Ishikawa (cell line): ENCODE results near the gene FDX1.

Experiments
- CEBPB ChIP-seq: IDR thresholded peaks from 2 replicates; pipeline ENCODE4 v1.6.1; 2012
- CREB1 ChIP-seq: IDR thresholded peaks from 2 replicates; pipeline ENCODE4 v1.6.1; 2012; ENCODE audit warnings: low read depth
- EGR1 ChIP-seq: IDR thresholded peaks from 2 replicates; pipeline ENCODE4 v1.6.1; 2012
- EP300 ChIP-seq: IDR thresholded peaks from 2 replicates; pipeline ENCODE4 v1.6.1; 2012; ENCODE audit warnings: borderline replicate concordance
- FOXM1 ChIP-seq: IDR thresholded peaks from 2 replicates; pipeline ENCODE4 v1.6.1; 2012; ENCODE audit warnings: low read depth, borderline replicate concordance
- NFIC ChIP-seq: IDR thresholded peaks from 2 replicates; pipeline ENCODE4 v1.6.1; 2012
- RAD21 ChIP-seq: IDR thresholded peaks from 2 replicates; pipeline ENCODE4 v1.6.1; 2012; ENCODE audit warnings: low read depth
- TAF1 ChIP-seq: IDR thresholded peaks from 2 replicates; pipeline ENCODE4 v1.6.1; 2012; ENCODE audit warnings: low read depth, mild to moderate bottlenecking
- TCF12 ChIP-seq: IDR thresholded peaks from 2 replicates; pipeline ENCODE4 v1.6.1; 2012; ENCODE audit warnings: low read depth
- TEAD4 ChIP-seq: IDR thresholded peaks from 2 replicates; pipeline ENCODE4 v1.6.1; 2012
- YY1 ChIP-seq: IDR thresholded peaks from 2 replicates; pipeline ENCODE4 v1.6.1; 2012; ENCODE audit warnings: low read depth
- ZBTB7A ChIP-seq: IDR thresholded peaks from 2 replicates; pipeline ENCODE4 v1.6.1; 2012; ENCODE audit warnings: low read depth
- TF ChIP-seq, protein P1 (sequence below): IDR thresholded peaks from 2 replicates; pipeline ENCODE4 v1.6.1; 2012
- TF ChIP-seq, protein P2 (sequence below): IDR thresholded peaks from 2 replicates; pipeline ENCODE4 v1.6.1; 2012; ENCODE audit warnings: low read depth, mild to moderate bottlenecking
- TF ChIP-seq, protein P3 (sequence below): IDR thresholded peaks from 2 replicates; pipeline ENCODE4 v1.6.1; 2012

The FDX1 gene, protein sequence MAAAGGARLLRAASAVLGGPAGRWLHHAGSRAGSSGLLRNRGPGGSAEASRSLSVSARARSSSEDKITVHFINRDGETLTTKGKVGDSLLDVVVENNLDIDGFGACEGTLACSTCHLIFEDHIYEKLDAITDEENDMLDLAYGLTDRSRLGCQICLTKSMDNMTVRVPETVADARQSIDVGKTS

DNA sequence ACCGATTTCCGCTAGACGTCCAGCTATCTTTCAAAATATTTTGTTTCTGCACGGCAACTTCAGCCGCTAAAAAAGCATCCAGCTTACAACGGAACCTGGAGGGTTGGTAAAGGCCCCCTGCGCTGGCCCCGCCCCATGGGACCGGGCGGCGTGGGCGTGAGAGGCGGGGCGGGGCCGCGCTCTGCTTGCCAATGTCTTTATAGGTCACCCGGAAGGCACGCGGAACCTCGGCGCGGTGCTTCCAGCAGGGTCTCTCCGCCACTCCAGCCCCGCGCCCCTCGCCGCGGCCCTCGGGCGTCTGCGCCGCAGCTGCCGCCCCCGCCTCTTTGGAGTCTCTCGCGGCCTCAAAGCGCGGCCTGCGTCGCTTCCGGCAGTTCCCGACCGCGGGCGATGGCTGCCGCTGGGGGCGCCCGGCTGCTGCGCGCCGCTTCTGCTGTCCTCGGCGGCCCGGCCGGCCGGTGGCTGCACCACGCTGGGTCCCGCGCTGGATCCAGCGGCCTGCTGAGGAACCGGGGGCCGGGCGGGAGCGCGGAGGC, at the start of gene FDX1:
FDX1 (plus strand) TSS at position 218 of the 536 bp plus-strand sequence; CDS start at position 391, 173 bp downstream.
- TF ChIP-seq YY1, result peak; percentile 56; the same call in 1 of the 2 replicates
- TF ChIP-seq CREB1, result no peak; the same call in 1 of the 2 replicates
- TF ChIP-seq TAF1, result peak; percentile 47; the same call in 1 of the 2 replicates
- no peak for TF ChIP-seq FOXM1
- TF ChIP-seq TCF12, result no peak; the same call in 1 of the 2 replicates
- peak; percentile 94; the same call in 1 of the 2 replicates for TF ChIP-seq ZBTB7A
- TF ChIP-seq EP300, result no peak
- peak; percentile 3; the same call in 1 of the 2 replicates for TF ChIP-seq NFIC
- TF ChIP-seq, protein P1, sequence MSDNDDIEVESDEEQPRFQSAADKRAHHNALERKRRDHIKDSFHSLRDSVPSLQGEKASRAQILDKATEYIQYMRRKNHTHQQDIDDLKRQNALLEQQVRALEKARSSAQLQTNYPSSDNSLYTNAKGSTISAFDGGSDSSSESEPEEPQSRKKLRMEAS, result peak; percentile 61
- no peak for TF ChIP-seq CEBPB
- TF ChIP-seq, protein P2, sequence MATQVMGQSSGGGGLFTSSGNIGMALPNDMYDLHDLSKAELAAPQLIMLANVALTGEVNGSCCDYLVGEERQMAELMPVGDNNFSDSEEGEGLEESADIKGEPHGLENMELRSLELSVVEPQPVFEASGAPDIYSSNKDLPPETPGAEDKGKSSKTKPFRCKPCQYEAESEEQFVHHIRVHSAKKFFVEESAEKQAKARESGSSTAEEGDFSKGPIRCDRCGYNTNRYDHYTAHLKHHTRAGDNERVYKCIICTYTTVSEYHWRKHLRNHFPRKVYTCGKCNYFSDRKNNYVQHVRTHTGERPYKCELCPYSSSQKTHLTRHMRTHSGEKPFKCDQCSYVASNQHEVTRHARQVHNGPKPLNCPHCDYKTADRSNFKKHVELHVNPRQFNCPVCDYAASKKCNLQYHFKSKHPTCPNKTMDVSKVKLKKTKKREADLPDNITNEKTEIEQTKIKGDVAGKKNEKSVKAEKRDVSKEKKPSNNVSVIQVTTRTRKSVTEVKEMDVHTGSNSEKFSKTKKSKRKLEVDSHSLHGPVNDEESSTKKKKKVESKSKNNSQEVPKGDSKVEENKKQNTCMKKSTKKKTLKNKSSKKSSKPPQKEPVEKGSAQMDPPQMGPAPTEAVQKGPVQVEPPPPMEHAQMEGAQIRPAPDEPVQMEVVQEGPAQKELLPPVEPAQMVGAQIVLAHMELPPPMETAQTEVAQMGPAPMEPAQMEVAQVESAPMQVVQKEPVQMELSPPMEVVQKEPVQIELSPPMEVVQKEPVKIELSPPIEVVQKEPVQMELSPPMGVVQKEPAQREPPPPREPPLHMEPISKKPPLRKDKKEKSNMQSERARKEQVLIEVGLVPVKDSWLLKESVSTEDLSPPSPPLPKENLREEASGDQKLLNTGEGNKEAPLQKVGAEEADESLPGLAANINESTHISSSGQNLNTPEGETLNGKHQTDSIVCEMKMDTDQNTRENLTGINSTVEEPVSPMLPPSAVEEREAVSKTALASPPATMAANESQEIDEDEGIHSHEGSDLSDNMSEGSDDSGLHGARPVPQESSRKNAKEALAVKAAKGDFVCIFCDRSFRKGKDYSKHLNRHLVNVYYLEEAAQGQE, result no peak
- no peak for TF ChIP-seq RAD21
- peak; percentile 35 for TF ChIP-seq TEAD4
- peak; percentile 99 for TF ChIP-seq EGR1
- TF ChIP-seq, protein P3, sequence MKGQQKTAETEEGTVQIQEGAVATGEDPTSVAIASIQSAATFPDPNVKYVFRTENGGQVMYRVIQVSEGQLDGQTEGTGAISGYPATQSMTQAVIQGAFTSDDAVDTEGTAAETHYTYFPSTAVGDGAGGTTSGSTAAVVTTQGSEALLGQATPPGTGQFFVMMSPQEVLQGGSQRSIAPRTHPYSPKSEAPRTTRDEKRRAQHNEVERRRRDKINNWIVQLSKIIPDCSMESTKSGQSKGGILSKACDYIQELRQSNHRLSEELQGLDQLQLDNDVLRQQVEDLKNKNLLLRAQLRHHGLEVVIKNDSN, result 0 out of 2 replicates have a peak, but pooled peaks have one; percentile 24

DNA sequence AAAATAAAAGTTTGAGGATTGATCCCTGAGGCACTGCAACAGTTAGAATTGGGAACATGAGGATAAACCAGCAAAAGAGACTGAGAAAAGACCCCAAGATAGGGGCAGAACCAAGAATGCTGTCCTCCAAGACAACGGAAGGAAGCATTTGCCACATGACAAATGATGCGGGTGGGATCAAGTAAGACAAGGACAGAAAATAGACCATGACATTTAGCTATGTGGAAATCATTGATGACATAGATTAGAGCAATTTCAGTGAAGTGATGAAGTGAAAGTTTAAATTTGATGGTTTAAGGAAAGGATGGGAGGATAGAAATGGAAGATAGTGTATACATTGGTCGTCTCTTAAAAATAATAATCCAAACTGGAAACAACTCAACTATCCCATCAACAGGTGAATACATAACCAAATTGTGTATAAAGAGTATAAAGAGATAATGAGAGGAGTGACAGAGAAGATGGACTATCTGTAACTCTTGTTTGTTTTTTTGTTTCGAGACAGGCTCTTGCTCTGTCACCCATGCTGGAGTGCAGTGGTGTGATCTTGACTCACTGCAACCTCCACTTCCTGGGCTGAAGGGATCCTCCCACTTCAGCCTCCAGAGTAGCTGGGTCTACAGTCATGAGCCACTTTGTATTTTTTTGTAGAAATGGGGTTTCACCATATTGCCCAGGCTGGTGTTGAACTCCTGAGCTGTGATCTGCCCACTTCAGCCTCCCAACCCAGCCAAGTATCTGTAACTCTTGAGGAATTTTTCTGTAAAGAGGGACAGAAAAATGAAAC, 48.7 kb upstream of the FDX1 start:
- TF ChIP-seq, protein P2, result no peak
- no peak for TF ChIP-seq CREB1
- no peak for TF ChIP-seq TCF12
- no peak for TF ChIP-seq CEBPB
- TF ChIP-seq, protein P1, result no peak
- TF ChIP-seq NFIC, result no peak
- TF ChIP-seq, protein P3, result no peak
- TF ChIP-seq EGR1, result no peak
- TF ChIP-seq YY1, result no peak
- no peak for TF ChIP-seq FOXM1
- TF ChIP-seq ZBTB7A, result no peak
- no peak for TF ChIP-seq RAD21
- no peak for TF ChIP-seq TAF1
- TF ChIP-seq EP300, result no peak
- TF ChIP-seq TEAD4, result no peak

DNA sequence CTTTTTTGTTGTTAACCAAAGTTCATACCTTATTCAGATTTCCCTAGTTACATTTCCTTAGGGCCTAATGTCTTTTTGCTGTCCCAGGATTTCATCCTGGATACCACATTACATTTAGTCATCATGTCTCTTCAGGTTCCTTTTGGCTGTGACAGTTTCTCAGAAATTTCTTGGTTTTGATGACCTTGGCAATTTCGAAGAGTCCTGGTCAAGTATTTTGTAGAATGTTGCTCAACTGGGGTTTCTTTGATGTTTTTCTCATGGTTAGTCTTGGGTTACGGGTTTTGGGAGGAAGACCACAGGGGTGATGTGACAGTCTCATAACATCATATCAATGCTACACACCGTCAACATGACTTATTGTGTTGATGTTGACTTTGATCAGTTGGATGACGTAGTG, 39.8 kb upstream of the FDX1 start:
- TF ChIP-seq EGR1, result no peak
- no peak for TF ChIP-seq EP300
- no peak for TF ChIP-seq CEBPB
- no peak for TF ChIP-seq YY1
- TF ChIP-seq RAD21, result no peak
- TF ChIP-seq FOXM1, result no peak
- TF ChIP-seq, protein P3, result no peak
- no peak for TF ChIP-seq TEAD4
- no peak for TF ChIP-seq ZBTB7A
- no peak for TF ChIP-seq TAF1
- TF ChIP-seq NFIC, result no peak
- no peak for TF ChIP-seq TCF12
- no peak for TF ChIP-seq CREB1
- TF ChIP-seq, protein P1, result no peak
- TF ChIP-seq, protein P2, result no peak
